ENCODE results near the gene APBA1.

The APBA1 gene

DNA sequence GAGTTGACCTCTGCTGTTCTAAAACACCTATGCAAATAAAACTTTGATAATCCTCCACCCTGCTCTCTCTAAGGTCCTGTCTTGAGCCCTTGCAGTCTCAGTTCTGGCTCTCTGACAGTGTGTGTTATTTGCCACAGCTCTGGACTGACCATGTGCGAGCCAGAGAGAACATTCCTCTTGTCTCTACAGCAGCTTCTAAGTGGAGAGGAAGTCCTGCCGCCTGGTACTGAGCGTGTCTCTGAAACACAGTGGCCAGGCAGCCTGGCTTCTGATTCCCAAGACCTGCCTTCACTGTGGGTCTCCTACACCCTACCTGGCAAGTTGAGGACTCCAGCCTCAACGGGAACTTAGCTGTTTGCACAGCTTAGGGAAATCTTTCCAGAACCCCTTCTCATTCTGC is 285.5 kb downstream of the APBA1 start:
- Histone ChIP-seq H3K9ac (ENCODE audit: low read length in 2 of 2) (no peak overlapping the region), H3K4me3 (ENCODE audit: low read length in 2 of 2) (no peak overlapping the region), H3K4me1 (ENCODE audit: control insufficient read depth, insufficient read depth, low read length) (peaks cover 13% of the 10 kb centered on the region), H3K27me3 (ENCODE audit: control insufficient read depth in 1 of 2, insufficient read depth in 2 of 2, low read length in 2 of 2) (no peaks in the 10 kb centered on the region), H3K9me3 (ENCODE audit: control insufficient read depth in 2 of 2, low read length in 2 of 2) (no peaks in the 10 kb centered on the region), H3K36me3 (ENCODE audit: control insufficient read depth in 2 of 2, insufficient read depth in 2 of 2, low read length in 2 of 2) (peaks cover 20 to 30% of the 10 kb centered on the region in 2 donors), H3K27ac (ENCODE audit: low read length) (no peak overlapping the region)

DNA sequence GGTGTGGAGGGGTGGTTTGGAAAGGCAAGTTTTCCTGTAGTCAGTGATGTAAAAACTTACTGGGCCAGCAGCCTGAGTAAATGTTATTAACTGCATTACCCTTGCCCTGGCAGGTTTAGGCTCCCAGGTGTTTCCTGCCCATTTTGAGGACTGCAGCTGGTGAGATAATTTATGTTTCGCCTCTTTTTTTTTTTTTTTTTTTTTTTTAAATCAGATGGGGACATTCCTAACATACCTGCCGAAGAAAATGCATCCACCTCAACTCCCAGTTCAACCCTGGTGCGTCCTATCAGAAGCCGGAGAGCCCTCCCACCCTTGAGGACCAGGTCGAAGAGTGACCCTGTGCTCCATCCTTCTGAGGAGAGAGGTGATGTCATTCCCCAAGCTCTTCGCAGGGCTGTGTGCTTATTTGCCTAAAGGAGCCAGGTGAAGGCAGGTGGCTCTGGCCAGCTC is 286.6 kb downstream of the APBA1 start:
- Histone ChIP-seq H3K27ac (ENCODE audit: low read length) (no peak overlapping the region), H3K9me3 (ENCODE audit: control insufficient read depth in 2 of 2, low read length in 2 of 2) (no peaks in the 10 kb centered on the region), H3K27me3 (ENCODE audit: control insufficient read depth in 1 of 2, insufficient read depth in 2 of 2, low read length in 2 of 2) (no peaks in the 10 kb centered on the region), H3K4me3 (ENCODE audit: low read length in 2 of 2) (no peak overlapping the region), H3K9ac (ENCODE audit: low read length in 2 of 2) (no peak overlapping the region), H3K4me1 (ENCODE audit: control insufficient read depth, insufficient read depth, low read length) (peaks cover 15% of the 10 kb centered on the region), H3K36me3 (ENCODE audit: control insufficient read depth in 2 of 2, insufficient read depth in 2 of 2, low read length in 2 of 2) (peaks cover 20 to 31% of the 10 kb centered on the region in 2 donors)

DNA sequence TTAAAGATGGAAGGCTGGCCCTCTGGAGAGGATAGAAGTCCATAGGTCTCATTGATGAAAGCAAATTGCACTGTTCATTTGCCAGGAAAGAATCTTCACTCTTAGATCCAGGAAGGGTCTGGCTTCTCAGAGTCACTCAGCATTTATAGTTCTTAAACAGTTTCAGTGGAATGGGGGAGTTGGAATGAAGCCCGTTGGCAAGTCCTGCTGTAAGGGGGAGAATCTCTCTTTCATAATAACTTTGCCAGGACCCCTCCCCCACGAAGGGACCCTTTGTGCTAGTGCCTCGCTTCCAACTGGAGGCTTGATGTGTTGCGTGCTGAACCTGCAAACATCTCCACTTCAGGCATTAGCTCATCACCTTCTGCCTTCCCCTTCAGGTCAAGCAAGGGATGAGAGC is 290.0 kb downstream of the APBA1 start:
- H3K9me3 ChIP-seq (ENCODE audit: control insufficient read depth in 2 of 2, low read length in 2 of 2), result no peaks in the 10 kb centered on the region
- no peak overlapping the region for H3K27ac ChIP-seq (ENCODE audit: low read length)
- H3K36me3 ChIP-seq (ENCODE audit: control insufficient read depth in 2 of 2, insufficient read depth in 2 of 2, low read length in 2 of 2), result peaks cover 12 to 16% of the 10 kb centered on the region in 2 donors
- no peak overlapping the region for H3K4me3 ChIP-seq (ENCODE audit: low read length in 2 of 2)
- peaks cover 36% of the 10 kb centered on the region for H3K4me1 ChIP-seq (ENCODE audit: control insufficient read depth, insufficient read depth, low read length)
- no peaks in the 10 kb centered on the region for H3K27me3 ChIP-seq (ENCODE audit: control insufficient read depth in 1 of 2, insufficient read depth in 2 of 2, low read length in 2 of 2)
- no peak overlapping the region for H3K9ac ChIP-seq (ENCODE audit: low read length in 2 of 2)

- Histone ChIP-seq H3K4me1 (ENCODE audit: control insufficient read depth, insufficient read depth, low read length) (peaks cover 48% of the 10 kb centered on the region), H3K27me3 (ENCODE audit: control insufficient read depth in 1 of 2, insufficient read depth in 2 of 2, low read length in 2 of 2) (no peaks in the 10 kb centered on the region), H3K27ac (ENCODE audit: low read length) (no peak overlapping the region), H3K9me3 (ENCODE audit: control insufficient read depth in 2 of 2, low read length in 2 of 2) (no peaks in the 10 kb centered on the region), H3K36me3 (ENCODE audit: control insufficient read depth in 2 of 2, insufficient read depth in 2 of 2, low read length in 2 of 2) (peaks cover 8 to 9% of the 10 kb centered on the region in 2 donors), H3K4me3 (ENCODE audit: low read length in 2 of 2) (no peak overlapping the region), H3K9ac (ENCODE audit: low read length in 2 of 2) (no peak overlapping the region)
Measured at GRCh38 chr9:69380811-69381210, 291.4 kb downstream of the APBA1 start.

DNA sequence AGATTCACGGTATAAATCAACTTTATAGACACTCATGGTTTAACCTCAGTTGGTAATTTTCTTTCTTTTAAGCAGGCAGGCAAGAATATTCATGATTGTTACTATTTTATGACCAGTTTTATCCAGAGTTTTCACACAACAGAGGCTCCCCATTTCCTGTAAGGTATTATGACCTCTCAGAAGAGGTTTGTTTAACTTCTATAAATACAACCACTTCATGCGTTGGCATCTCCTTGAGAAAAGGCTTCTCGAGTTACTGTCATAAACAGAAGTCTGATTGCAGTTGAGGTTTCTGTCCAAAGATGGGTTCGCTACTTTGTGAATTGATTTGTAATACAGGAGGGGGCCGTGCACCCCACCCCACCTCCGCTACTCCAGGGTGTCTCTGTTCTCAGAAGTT is 291.9 kb downstream of the APBA1 start:
- H3K4me3 ChIP-seq (ENCODE audit: low read length in 2 of 2), result no peak overlapping the region
- peaks cover 7 to 8% of the 10 kb centered on the region in 2 donors for H3K36me3 ChIP-seq (ENCODE audit: control insufficient read depth in 2 of 2, insufficient read depth in 2 of 2, low read length in 2 of 2)
- H3K4me1 ChIP-seq (ENCODE audit: control insufficient read depth, insufficient read depth, low read length), result peaks cover 48% of the 10 kb centered on the region
- no peak overlapping the region for H3K27ac ChIP-seq (ENCODE audit: low read length)
- no peaks in the 10 kb centered on the region for H3K9me3 ChIP-seq (ENCODE audit: control insufficient read depth in 2 of 2, low read length in 2 of 2)
- H3K27me3 ChIP-seq (ENCODE audit: control insufficient read depth in 1 of 2, insufficient read depth in 2 of 2, low read length in 2 of 2), result no peaks in the 10 kb centered on the region
- H3K9ac ChIP-seq (ENCODE audit: low read length in 2 of 2), result no peak overlapping the region

- H3K27me3 ChIP-seq (ENCODE audit: control insufficient read depth in 1 of 2, insufficient read depth in 2 of 2, low read length in 2 of 2), result no peaks in the 10 kb centered on the region
- H3K4me1 ChIP-seq (ENCODE audit: control insufficient read depth, insufficient read depth, low read length), result peaks cover 48% of the 10 kb centered on the region
- H3K27ac ChIP-seq (ENCODE audit: low read length), result no peak overlapping the region
- H3K4me3 ChIP-seq (ENCODE audit: low read length in 2 of 2), result no peak overlapping the region
- H3K36me3 ChIP-seq (ENCODE audit: control insufficient read depth in 2 of 2, insufficient read depth in 2 of 2, low read length in 2 of 2), result peaks cover 7 to 8% of the 10 kb centered on the region in 2 donors
- no peaks in the 10 kb centered on the region for H3K9me3 ChIP-seq (ENCODE audit: control insufficient read depth in 2 of 2, low read length in 2 of 2)
- no peak overlapping the region for H3K9ac ChIP-seq (ENCODE audit: low read length in 2 of 2)
Measured at GRCh38 chr9:69379270-69379982, 292.7 kb downstream of the APBA1 start.

GRCh38 chr9:69377981-69378380 is 294.2 kb downstream of the APBA1 start:
- H3K27ac ChIP-seq (ENCODE audit: low read length), result no peak overlapping the region
- no peaks in the 10 kb centered on the region for H3K9me3 ChIP-seq (ENCODE audit: control insufficient read depth in 2 of 2, low read length in 2 of 2)
- H3K27me3 ChIP-seq (ENCODE audit: control insufficient read depth in 1 of 2, insufficient read depth in 2 of 2, low read length in 2 of 2), result no peaks in the 10 kb centered on the region
- no peak overlapping the region for H3K4me3 ChIP-seq (ENCODE audit: low read length in 2 of 2)
- peaks cover 0 to 5% of the 10 kb centered on the region in 2 donors for H3K36me3 ChIP-seq (ENCODE audit: control insufficient read depth in 2 of 2, insufficient read depth in 2 of 2, low read length in 2 of 2)
- peaks cover 48% of the 10 kb centered on the region for H3K4me1 ChIP-seq (ENCODE audit: control insufficient read depth, insufficient read depth, low read length)
- H3K9ac ChIP-seq (ENCODE audit: low read length in 2 of 2), result no peak overlapping the region

Data from stomach smooth muscle (tissue), 2 donors.